ENCODE measurements around the gene TCERG1L. TPM values are rescaled to one million over a fixed set of nuclear protein-coding genes. Genes with fewer than 3 reads are reported as not detected.

TCERG1L gene
- total RNA-seq, 4 donors from 2014 or later = 0.12 TPM; not detected in 3

- 71 to 72% methylated on average over 11 of the region's 11 CpGs for WGBS, 2 donors (ENCODE audit: low coverage in 1 of 2)
- Histone ChIP-seq H3K27ac (no peak overlapping the region), H3K4me1 (no peaks in the 10 kb centered on the region), H3K36me3 (no peaks in the 10 kb centered on the region), H3K9me3 (no peaks in the 10 kb centered on the region), H3K4me3 (no peak overlapping the region), H3K27me3 (peaks cover 86% of the 10 kb centered on the region)
- no peak for TF ChIP-seq EP300 (IDR thresholded peaks at IDR 0.05)
- no peak for TF ChIP-seq POLR2AphosphoS5 (IDR thresholded peaks at IDR 0.05)
- TF ChIP-seq POLR2A (IDR thresholded peaks at IDR 0.05) = no peak
- TF ChIP-seq CTCF (IDR thresholded peaks at IDR 0.05) = no peak
- ATAC-seq = no peak
Observed at GRCh38 chr10:131318291-131318690, 6.8 kb upstream of the TCERG1L start.

GRCh38 chr10:131316321-131317075, 5.0 kb upstream of the TCERG1L start:
- no peak for ATAC-seq
- Histone ChIP-seq H3K9me3 (no peaks in the 10 kb centered on the region), H3K36me3 (no peaks in the 10 kb centered on the region), H3K27me3 (peaks cover 90% of the 10 kb centered on the region), H3K4me3 (no peak overlapping the region), H3K27ac (no peak overlapping the region), H3K4me1 (peaks cover 0 to 11% (median 0%) of the 10 kb centered on the region in 3 donors)
- WGBS, 2 donors (ENCODE audit: low coverage in 1 of 2) = 71 to 75% methylated on average over 5 to 8 of the region's 16 CpGs
- TF ChIP-seq POLR2AphosphoS5 (IDR thresholded peaks at IDR 0.05) = no peak
- no peak for TF ChIP-seq POLR2A (IDR thresholded peaks at IDR 0.05)

- Histone ChIP-seq H3K4me1 (peaks cover 0 to 22% (median 4%) of the 10 kb centered on the region in 3 donors), H3K9me3 (peaks cover 0 to 5% (median 0%) of the 10 kb centered on the region in 3 donors), H3K27ac (no peak overlapping the region), H3K4me3 (no peak overlapping the region), H3K27me3 (peaks cover 91% of the 10 kb centered on the region), H3K36me3 (no peaks in the 10 kb centered on the region)
- TF ChIP-seq EP300 (IDR thresholded peaks at IDR 0.05) = no peak
- no peak for TF ChIP-seq POLR2A (IDR thresholded peaks at IDR 0.05)
- no peak for TF ChIP-seq POLR2AphosphoS5 (IDR thresholded peaks at IDR 0.05)
- no peak for TF ChIP-seq CTCF (IDR thresholded peaks at IDR 0.05)
- 65 to 67% methylated on average over 6 to 8 of the region's 9 CpGs for WGBS, 2 donors (ENCODE audit: low coverage in 1 of 2)
- no peak for ATAC-seq
Observed at GRCh38 chr10:131315344-131315743, 3.8 kb upstream of the TCERG1L start.

GRCh38 chr10:131314799-131315198, 3.3 kb upstream of the TCERG1L start:
- no peak overlapping the region for H3K4me3 ChIP-seq
- no peak overlapping the region for H3K27ac ChIP-seq
- H3K4me1 ChIP-seq = peaks cover 0 to 24% (median 4%) of the 10 kb centered on the region in 3 donors
- peaks cover 0 to 5% (median 0%) of the 10 kb centered on the region in 3 donors for H3K9me3 ChIP-seq
- ATAC-seq = no peak
- 42% methylated on average over 4 to 6 of the region's 10 CpGs for WGBS, 2 donors (ENCODE audit: low coverage in 1 of 2)
- H3K36me3 ChIP-seq = no peaks in the 10 kb centered on the region
- TF ChIP-seq EP300 (IDR thresholded peaks at IDR 0.05) (no peak), POLR2AphosphoS5 (IDR thresholded peaks at IDR 0.05) (no peak), POLR2A (IDR thresholded peaks at IDR 0.05) (no peak), CTCF (IDR thresholded peaks at IDR 0.05) (no peak)
- peaks cover 92% of the 10 kb centered on the region for H3K27me3 ChIP-seq

- Histone ChIP-seq H3K27me3 (peaks cover 91% of the 10 kb centered on the region), H3K4me3 (no peak overlapping the region), H3K9me3 (peaks cover 0 to 5% (median 0%) of the 10 kb centered on the region in 3 donors), H3K36me3 (no peaks in the 10 kb centered on the region), H3K4me1 (peaks cover 0 to 24% (median 4%) of the 10 kb centered on the region in 3 donors), H3K27ac (no peak overlapping the region)
- 81% methylated on average over 2 of the region's 3 CpGs; no CpG with 5 or more reads in 1 of the 2 donors for WGBS, 2 donors (ENCODE audit: low coverage in 1 of 2)
- ATAC-seq = no peak
- TF ChIP-seq POLR2A (IDR thresholded peaks at IDR 0.05) = no peak
- TF ChIP-seq POLR2AphosphoS5 (IDR thresholded peaks at IDR 0.05) = no peak
- no peak for TF ChIP-seq CTCF (IDR thresholded peaks at IDR 0.05)
- TF ChIP-seq EP300 (IDR thresholded peaks at IDR 0.05) = no peak
Observed at GRCh38 chr10:131314148-131314547, 2.6 kb upstream of the TCERG1L start.

Data from gastroesophageal sphincter (tissue), 4 donors.